ENCODE data around the gene CLIP2.
"Not testable (repeated sequence)": the region's sequence is repeated elsewhere in the genome, so short reads cannot be mapped to it uniquely, and the experiment has no call there.

The CLIP2 gene

GRCh38 chr7:74300926-74301325, 11.7 kb downstream of the CLIP2 start:
- no peak for DNase-seq

DNA sequence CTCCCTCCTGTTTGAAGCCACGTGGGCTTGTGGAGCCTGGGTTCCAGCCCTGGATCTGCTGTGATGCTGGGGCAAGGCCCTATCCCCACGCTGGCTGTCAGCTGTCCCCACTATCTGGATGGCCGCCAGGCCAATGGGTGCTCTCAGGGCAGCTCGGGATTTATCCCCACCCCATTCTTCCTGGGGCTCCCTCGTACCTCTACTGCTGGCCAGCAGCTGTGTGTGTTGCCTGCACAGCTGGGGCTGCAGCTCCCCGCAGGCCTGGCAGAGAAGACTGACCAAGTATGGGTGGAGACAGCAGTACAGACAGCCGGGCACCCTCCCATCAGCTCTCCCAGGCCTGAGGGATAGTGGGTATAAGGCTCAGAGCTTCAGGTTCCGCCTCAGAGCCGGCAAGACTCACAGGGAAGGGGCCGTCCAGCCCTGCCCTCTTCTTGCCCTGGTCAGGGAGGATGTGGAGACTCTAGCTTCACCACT, 13.6 kb downstream of the CLIP2 start:
- DNase-seq: no peak

DNA sequence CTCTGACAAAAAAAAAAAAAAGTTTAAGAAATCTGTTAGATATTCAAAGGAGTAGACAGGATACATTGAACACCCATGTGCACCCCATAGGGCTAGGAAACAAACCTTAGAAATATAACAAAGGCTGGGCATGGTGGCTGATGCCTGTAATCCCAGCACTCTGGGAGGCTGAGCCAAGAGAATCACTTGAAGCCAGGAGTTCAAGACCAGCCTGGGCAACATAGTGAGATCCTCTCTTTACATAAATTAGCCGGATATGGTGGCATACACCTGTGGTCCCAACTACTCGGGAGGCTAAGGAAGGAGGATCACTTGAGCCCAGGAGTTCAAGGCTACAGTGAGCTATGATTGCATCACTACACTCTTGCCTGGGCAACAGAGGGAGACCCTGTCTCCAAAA, 15.3 kb downstream of the CLIP2 start:
- no peak for DNase-seq

DNA sequence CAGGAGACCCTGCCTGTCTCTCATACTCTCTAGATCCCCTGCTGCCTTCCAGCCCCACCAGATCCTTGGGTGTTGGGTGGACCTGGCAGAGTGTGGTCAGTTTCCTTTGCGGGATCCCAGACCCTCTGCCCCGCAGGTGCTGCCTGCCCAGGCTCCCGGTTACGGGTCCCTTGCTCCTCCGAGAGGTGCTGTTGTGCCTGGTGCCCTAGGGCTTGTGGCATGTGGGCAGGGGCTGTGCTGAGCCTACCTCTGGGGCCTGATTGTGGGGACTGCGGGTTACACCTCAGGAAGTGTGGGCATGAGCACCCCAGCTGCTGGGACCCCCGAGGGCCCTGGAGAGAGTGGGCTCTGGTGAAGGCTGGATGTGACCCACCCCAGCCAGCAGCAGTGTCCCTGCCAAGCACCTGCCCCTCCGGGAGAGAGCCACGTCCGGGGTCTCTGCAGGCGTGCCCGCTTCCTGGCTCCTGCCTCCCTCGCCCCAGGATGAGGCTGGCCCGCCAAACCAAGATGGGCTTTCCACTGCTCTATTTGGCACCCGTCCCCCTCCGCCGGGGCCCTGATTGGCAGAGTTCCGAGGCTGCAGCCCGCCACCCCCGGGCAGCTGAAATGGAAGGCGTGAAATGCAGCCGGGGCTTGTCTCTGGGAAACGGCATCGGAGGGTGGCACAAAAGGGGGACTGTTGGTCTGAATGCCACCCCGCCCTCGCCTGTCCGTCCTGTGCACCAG, 17.0 kb downstream of the CLIP2 start:
- no peak for DNase-seq

GRCh38 chr7:74306730-74307469, 17.7 kb downstream of the CLIP2 start:
- DNase-seq: no peak

GRCh38 chr7:74307738-74308505, 18.7 kb downstream of the CLIP2 start:
- DNase-seq: no peak

- DNase-seq: no peak
Observed at GRCh38 chr7:74309181-74309580, 20.0 kb downstream of the CLIP2 start.

DNA sequence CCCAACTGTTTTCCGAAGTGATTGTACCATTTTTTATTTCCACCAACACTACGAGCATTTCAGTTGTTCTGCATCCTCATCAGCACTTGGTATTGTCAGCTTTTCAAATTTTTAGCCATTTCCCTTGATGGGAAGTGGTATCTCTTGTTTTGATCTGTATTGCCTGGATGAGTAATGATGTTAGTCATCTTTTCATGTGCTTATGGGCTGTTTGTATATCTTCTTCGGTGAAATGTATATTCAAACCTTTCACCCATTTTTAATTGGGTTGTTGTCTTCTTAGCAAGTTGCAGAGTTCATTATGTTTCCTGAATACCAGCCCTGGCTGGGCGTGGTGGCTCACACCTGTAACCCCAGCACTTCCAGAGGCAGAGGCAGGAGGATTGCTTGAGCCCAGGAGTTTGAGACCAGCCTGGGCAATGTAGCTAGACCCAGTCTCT, 22.1 kb downstream of the CLIP2 start:
- no peak for DNase-seq

DNA sequence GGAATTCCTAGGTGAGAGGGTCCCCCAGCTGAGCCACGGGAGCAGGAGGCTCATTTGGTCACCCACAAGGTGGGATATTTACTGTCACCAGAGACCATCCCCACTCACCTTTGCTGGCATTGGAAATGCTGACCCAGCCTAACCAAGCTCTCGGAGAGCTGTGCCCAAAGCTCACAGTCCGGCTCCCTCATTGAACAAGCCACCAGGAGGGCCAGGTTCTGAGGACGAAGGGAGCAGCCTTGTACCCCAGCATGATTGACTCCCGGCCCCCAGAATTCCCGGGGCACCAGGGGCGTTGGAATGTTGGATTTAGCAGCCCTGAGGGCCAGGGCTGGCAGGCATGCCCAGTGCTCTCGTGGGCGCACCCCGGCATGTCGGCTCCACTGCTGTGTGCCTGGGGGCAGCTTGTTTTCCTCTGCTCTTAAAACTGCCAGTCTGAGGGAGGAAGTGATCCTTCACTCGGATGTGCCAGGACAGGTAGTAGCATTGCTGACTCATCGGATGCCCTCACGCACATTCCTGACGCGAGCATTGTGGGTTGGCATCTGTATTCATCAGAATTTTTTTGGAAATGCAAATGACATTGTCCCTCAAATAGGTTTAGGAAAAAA, 23.3 kb downstream of the CLIP2 start:
- DNase-seq: no peak

- DNase-seq: not testable (repeated sequence)
Observed at GRCh38 chr7:74315891-74316290, 26.7 kb downstream of the CLIP2 start.

DNA sequence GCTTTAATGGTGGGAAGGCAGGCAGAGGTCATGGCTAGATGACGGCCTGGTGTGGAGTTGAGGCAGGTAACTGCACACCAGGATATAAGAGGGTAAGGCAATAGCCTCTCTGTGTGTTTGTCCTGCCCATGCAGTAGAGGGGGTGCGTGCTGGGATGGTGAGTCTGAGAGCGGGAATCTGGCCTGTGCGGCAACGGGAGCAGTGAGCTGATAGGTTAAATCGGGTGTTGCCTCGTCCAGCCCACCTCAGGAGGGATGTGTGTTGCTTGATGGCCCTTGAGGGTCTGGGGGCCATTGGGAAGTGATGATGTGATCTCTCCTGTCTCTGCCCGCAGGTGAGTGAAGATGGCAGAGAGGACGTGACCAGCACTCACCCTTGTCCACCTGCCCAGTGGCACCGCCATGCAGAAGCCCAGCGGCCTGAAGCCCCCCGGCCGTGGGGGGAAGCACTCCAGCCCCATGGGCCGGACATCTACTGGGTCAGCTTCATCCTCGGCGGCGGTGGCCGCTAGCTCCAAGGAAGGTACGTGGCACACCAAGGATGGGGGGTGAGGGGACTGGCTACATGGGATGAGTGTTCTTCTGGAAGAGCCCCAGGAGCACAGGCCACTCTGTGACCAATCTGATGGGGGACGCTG, 28.1 kb downstream of the CLIP2 start:
- no peak for DNase-seq

GRCh38 chr7:74318043-74318442, 28.8 kb downstream of the CLIP2 start:
- no peak for DNase-seq

DNA sequence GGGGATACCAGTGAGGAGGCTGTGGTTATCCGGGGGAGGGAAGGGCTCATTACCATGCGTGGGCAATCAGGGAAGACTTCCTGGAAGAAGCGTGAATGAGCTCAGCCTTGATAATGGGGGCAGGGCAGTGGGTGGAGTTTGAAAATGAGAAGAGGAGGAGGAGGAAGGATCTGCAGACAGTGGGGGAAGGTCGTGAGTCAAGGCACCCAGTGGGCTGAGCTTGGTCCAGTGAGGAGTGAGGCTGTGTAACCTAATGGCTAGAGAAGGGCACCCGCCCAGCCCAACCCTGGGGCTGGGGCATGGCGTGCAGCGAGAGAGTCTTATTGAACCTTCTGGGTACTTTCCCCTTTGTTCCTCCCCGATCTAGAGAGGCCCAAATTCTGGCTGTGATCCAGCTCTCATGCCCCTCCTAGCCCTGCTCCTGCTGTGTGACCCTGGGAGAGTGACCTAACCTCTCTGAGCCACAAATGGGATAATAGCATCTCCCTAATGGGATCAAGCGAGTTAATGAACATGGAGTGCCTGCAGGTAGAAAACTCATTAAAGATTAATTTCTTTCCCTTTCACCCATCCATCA, 31.5 kb downstream of the CLIP2 start:
- DNase-seq: no peak

- DNase-seq: not testable (repeated sequence)
Observed at GRCh38 chr7:74322892-74323291, 33.7 kb downstream of the CLIP2 start.

- no peak for DNase-seq
Observed at GRCh38 chr7:74324531-74325209, 35.5 kb downstream of the CLIP2 start.

DNA sequence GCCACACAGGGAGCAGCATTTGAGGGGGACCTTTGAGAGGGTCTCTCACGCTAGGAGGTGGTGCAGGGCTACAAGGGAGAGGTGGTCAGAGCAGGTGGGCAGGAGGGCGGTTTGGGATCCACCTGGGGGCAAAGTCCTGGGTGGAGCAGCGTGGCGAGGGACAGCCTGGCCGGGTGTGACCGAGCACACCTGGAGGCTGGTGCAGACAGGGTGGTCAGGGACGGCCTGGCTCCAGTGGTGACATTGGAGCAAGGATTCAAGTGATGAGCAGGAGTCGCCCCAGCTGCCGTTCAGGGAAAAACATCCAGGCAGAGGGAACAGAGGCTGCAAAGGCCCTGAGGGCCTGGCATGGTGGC, 36.0 kb downstream of the CLIP2 start:
- DNase-seq: no peak

- no peak for DNase-seq
Observed at GRCh38 chr7:74329225-74329624, 40.0 kb downstream of the CLIP2 start.

- no peak for DNase-seq
Observed at GRCh38 chr7:74332373-74333176, 43.4 kb downstream of the CLIP2 start.

GRCh38 chr7:74334030-74334429, 44.8 kb downstream of the CLIP2 start:
- no peak for DNase-seq

DNA sequence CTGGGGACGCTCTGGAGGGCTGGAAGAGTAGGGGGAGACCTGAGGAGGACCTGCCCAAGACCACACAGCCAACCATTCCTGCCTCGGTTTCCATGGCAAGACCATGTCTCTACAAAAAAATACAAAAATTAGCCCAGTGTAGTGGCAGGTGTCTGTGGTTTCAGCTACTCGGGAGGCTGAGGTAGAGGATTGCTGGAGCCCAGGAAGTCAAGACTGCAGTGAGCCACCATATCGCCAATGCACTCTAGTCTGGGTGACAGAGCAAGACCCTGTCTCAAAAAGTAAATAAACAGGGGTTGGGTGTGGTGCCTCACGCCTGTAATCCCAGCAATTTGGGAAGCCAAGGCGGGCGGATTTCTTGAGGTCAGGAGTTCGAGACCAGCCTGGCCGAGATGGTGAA, 48.7 kb downstream of the CLIP2 start:
- DNase-seq: no peak
